Activated naive CD4-positive, alpha-beta T cell treated with anti-CD3 and anti-CD28 coated beads for 36 hours (primary cell): ENCODE data around the gene TRIM62. TPM values are rescaled to one million over a fixed set of nuclear protein-coding genes. Genes with fewer than 3 reads are reported as not detected.

Experiments used
- CTCF ChIA-PET: fragments of 350-600 bp; sonication (Branson Sonifier 250); formaldehyde crosslinking; loops from one replicate; lab custom pipeline; 2021; ENCODE audit warnings: antibody characterized with exemption; lab: Charles Lee
- DNase-seq: peaks from one replicate; pipeline ENCODE4 v3.0.0-alpha.2; 2020
- H3K27ac Mint-ChIP-seq: one replicate; pipeline ENCODE4 v1.8.0; 2021; ENCODE audit warnings: mild to moderate bottlenecking, mixed read lengths
- H3K27me3 Mint-ChIP-seq: one replicate; pipeline ENCODE4 v1.8.0; 2021; ENCODE audit warnings: low read depth, mixed read lengths
- H3K36me3 Mint-ChIP-seq: one replicate; pipeline ENCODE4 v1.8.0; 2021; ENCODE audit warnings: low read depth, mixed read lengths
- H3K4me1 Mint-ChIP-seq: one replicate; pipeline ENCODE4 v1.8.0; 2021; ENCODE audit warnings: low read depth, mixed read lengths
- H3K4me3 Mint-ChIP-seq: one replicate; pipeline ENCODE4 v1.8.0; 2021; ENCODE audit warnings: mild to moderate bottlenecking, moderate library complexity, mixed read lengths
- H3K9me3 Mint-ChIP-seq: one replicate; pipeline ENCODE4 v1.8.0; 2021; ENCODE audit warnings: mixed read lengths
- intact Hi-C: fragments of 100-400 bp; cut with micrococcal nuclease; formaldehyde crosslinking; loops from one replicate; pipeline ENCODE4 v1.15.1; 2023
- total RNA-seq, 2 experiments: library from RNA; stranded (reverse); gene quantifications; one replicate each; pipeline ENCODE4 v1.2.3, GENCODE V29; 2021

Gene TRIM62
- total RNA-seq, 2 experiments from 2014 or later, result 1.5 TPM

DNA sequence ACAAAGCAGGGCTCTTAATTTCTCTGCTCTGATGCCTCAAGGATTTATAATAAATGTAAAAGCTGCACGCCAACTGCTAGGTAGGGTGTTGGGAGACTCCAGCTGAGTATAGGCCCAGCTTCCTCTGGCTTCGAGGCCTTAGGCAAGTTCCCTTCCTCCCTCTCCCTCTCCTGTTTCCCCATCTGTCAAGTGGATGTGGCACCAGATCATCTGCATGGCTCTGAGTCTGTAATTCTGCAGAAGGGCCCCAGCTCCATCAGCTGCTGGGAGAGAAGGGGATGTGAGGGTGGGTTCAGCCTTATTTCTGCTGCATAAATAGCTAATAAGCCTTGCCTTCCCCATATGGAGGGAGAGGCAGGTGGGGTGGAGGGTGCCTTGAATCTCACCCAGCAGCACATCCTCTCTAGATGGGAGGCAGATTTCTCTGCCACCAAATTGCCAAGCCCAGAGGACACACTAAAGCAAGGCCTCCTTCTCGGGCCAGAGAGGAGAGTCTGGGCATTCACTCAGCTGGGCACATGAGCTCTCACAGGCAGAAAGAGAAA is 3.8 kb downstream of the TRIM62 start:
- no peaks in the 10 kb centered on the region for H3K27me3 Mint-ChIP-seq
- CTCF ChIA-PET, result no interaction called here
- intact Hi-C loops, result no loop called here
- H3K9me3 Mint-ChIP-seq, result no peaks in the 10 kb centered on the region
- DNase-seq, result no peak
- H3K36me3 Mint-ChIP-seq, result no peaks in the 10 kb centered on the region
- H3K4me1 Mint-ChIP-seq, result peaks cover 10% of the 10 kb centered on the region
- no peak overlapping the region for H3K27ac Mint-ChIP-seq
- H3K4me3 Mint-ChIP-seq, result no peak overlapping the region

- Mint-ChIP-seq H3K9me3 (no peaks in the 10 kb centered on the region), H3K4me1 (peaks cover 6% of the 10 kb centered on the region), H3K27me3 (no peaks in the 10 kb centered on the region), H3K27ac (no peak overlapping the region), H3K36me3 (no peaks in the 10 kb centered on the region), H3K4me3 (no peak overlapping the region)
- CTCF ChIA-PET, result no interaction called here
- DNase-seq, result no peak
- intact Hi-C loops, result no loop called here
These were observed 5.0 kb downstream of the TRIM62 start for GRCh38 chr1:33176887-33177286.

GRCh38 chr1:33176362-33176850 is 5.4 kb downstream of the TRIM62 start:
- CTCF ChIA-PET, result no interaction called here
- Mint-ChIP-seq H3K4me3 (no peak overlapping the region), H3K27ac (no peak overlapping the region), H3K4me1 (peaks cover 6% of the 10 kb centered on the region), H3K9me3 (no peaks in the 10 kb centered on the region), H3K27me3 (no peaks in the 10 kb centered on the region), H3K36me3 (no peaks in the 10 kb centered on the region)
- intact Hi-C loops, result no loop called here
- no peak for DNase-seq

GRCh38 chr1:33175865-33176264 is 6.0 kb downstream of the TRIM62 start:
- H3K27ac Mint-ChIP-seq, result no peak overlapping the region

GRCh38 chr1:33173091-33173490 is 8.8 kb downstream of the TRIM62 start:
- no peaks in the 10 kb centered on the region for H3K27me3 Mint-ChIP-seq
- H3K36me3 Mint-ChIP-seq, result no peaks in the 10 kb centered on the region
- H3K9me3 Mint-ChIP-seq, result no peaks in the 10 kb centered on the region
- intact Hi-C loops, result no loop called here
- H3K27ac Mint-ChIP-seq, result no peak overlapping the region
- DNase-seq, result no peak
- no peaks in the 10 kb centered on the region for H3K4me1 Mint-ChIP-seq
- no peak overlapping the region for H3K4me3 Mint-ChIP-seq
- CTCF ChIA-PET, result interaction anchor here (0.6 to 1.1 kb wide), 3 partner anchors 12 to 46 kb away, joined by 3 to 6 read pairs (median 4); no protein-coding TSS in a partner anchor

More at GRCh38 chr1:33175865-33176264, 6.0 kb downstream of the TRIM62 start:
- CTCF ChIA-PET, result no interaction called here
- Mint-ChIP-seq H3K27me3 (no peaks in the 10 kb centered on the region), H3K36me3 (no peaks in the 10 kb centered on the region), H3K4me1 (peaks cover 4% of the 10 kb centered on the region), H3K4me3 (no peak overlapping the region), H3K9me3 (no peaks in the 10 kb centered on the region)
- intact Hi-C loops, result no loop called here
- DNase-seq, result no peak

DNA sequence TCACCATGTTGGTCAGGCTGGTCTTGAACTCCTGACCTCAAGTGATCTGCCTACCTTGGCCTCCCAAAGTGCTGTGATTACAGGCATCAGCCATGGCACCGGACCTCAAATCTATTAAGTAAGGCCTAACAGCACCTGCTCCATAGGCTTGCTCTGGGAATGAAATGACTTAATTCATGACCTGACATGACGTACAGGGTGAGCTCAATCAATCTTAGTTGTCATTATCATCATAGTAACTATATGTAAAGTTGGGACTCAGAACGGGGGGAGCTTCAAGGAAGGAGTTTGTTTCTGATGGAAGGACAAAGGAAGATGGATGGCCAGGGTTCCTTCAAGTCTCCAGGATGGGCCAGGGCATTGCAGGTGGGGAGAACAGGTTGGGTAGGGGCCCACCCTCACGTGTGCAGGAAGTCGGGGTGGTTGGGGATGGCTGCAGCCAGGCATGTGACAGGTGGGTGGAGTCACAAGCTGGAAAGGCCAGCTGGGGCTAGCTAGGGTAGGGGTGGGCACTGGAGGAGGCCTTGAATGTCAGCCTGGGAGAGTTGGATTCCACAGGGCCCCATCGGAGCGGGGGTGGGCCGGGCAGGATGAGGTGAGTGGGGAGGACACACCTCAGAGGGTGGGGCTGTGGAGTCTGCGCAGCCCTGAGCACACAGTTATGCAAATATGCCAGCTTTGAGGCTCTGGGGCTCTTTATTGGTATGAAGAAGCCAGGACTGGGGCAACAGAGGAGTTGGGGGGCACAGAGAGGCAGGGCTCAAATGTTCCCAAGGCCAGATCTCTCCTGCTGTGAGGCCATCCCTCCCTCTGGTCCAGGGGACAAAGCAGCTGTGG is 9.6 kb downstream of the TRIM62 start:
- CTCF ChIA-PET, result no interaction called here
- no peak overlapping the region for H3K4me3 Mint-ChIP-seq
- H3K36me3 Mint-ChIP-seq, result no peaks in the 10 kb centered on the region
- no peak overlapping the region for H3K27ac Mint-ChIP-seq
- H3K4me1 Mint-ChIP-seq, result no peaks in the 10 kb centered on the region
- no peaks in the 10 kb centered on the region for H3K27me3 Mint-ChIP-seq
- no peak for DNase-seq
- intact Hi-C loops, result no loop called here
- no peaks in the 10 kb centered on the region for H3K9me3 Mint-ChIP-seq

GRCh38 chr1:33170351-33171274 is 11.2 kb downstream of the TRIM62 start:
- DNase-seq, result no peak
- no peak overlapping the region for H3K27ac Mint-ChIP-seq
- H3K4me3 Mint-ChIP-seq, result no peak overlapping the region
- intact Hi-C loops, result no loop called here
- CTCF ChIA-PET, result interaction anchor here (1.1 kb wide), 1 partner anchor 238 kb away, joined by 6 read pairs; no protein-coding TSS in a partner anchor
- no peaks in the 10 kb centered on the region for H3K4me1 Mint-ChIP-seq
- no peaks in the 10 kb centered on the region for H3K36me3 Mint-ChIP-seq
- no peaks in the 10 kb centered on the region for H3K27me3 Mint-ChIP-seq
- no peaks in the 10 kb centered on the region for H3K9me3 Mint-ChIP-seq

DNA sequence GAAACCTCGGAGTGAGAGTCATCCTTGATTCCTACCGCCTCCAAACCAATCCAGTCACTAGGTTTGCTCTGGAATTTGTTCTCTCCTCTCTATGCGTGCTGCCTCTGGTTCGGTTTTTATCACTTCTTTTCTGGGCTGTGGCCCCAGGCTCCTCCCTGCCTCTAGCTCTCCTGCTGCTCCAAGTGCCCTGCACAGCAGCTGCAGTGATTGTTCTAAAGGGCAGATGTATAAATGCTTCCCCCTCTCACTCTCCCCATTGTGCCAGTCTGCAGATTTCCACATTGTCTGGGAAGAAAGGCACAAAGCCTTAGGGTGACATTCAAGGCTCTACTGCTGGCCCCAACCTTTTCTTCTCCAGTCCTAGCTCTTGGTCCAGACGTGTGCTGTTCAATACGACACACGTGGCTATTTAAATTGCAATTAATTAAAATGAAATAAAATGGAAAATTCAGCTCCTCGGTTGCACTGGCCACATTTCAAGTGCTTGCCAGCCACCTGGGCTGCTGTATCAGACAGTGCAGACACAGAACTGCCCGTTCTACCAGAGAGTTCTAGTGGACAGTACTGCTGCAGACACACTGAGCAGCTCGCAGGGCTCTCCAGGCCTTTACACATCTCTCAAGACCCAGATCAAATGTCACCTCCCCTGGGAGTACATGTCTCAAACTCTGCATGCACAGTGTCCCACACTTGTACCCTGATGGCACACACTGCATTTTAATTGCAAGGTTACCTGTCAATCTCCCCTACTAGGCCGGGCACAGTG is 12.4 kb downstream of the TRIM62 start:
- no peak overlapping the region for H3K27ac Mint-ChIP-seq
- CTCF ChIA-PET, result no interaction called here

DNA sequence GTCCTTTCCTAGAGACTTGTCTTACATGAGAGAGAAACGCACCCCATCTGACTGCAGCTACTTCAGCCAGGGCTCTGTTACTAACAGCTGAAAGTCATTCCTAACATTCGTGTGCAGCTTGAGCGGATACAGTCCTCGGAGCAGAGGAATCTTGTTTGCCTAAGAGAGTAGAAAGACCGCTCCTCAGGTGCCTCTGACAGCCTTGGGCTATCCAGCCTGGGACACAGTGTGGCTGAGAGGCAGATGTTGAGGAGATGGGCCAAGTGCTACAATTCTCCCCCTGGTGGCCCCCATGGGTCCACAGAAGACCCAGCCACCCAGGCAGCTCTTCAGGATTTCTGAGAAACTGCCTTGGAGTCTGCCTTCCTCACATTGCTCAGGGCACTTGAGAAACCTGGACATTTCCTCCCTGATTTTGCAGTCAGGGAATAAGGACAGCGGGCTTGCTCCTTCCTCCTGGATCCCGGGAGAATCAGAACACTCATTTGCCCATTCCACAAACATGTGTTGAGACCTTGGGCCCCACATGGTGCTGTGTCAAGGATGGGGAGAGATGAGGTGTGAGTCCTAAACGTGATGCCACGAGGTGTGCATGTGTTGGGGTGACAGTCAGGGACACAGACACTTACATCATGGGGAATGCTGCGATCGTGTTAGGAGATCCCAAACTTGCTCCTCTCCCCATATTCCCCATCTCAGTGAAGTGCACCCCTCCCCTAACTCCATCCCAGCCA is 13.1 kb downstream of the TRIM62 start:
- Mint-ChIP-seq H3K27ac (no peak overlapping the region), H3K4me3 (no peak overlapping the region), H3K9me3 (no peaks in the 10 kb centered on the region), H3K4me1 (no peaks in the 10 kb centered on the region), H3K36me3 (no peaks in the 10 kb centered on the region), H3K27me3 (no peaks in the 10 kb centered on the region)
- CTCF ChIA-PET, result interaction anchor here (1.3 kb wide), 1 partner anchor 41 kb away, joined by 4 read pairs; no protein-coding TSS in a partner anchor
- no peak for DNase-seq
- intact Hi-C loops, result no loop called here

More for the DNA sequence above, 12.4 kb downstream of the TRIM62 start:
- intact Hi-C loops, result no loop called here
- H3K4me1 Mint-ChIP-seq, result no peaks in the 10 kb centered on the region
- no peaks in the 10 kb centered on the region for H3K9me3 Mint-ChIP-seq
- no peak for DNase-seq
- no peaks in the 10 kb centered on the region for H3K36me3 Mint-ChIP-seq
- H3K4me3 Mint-ChIP-seq, result no peak overlapping the region
- no peaks in the 10 kb centered on the region for H3K27me3 Mint-ChIP-seq

DNA sequence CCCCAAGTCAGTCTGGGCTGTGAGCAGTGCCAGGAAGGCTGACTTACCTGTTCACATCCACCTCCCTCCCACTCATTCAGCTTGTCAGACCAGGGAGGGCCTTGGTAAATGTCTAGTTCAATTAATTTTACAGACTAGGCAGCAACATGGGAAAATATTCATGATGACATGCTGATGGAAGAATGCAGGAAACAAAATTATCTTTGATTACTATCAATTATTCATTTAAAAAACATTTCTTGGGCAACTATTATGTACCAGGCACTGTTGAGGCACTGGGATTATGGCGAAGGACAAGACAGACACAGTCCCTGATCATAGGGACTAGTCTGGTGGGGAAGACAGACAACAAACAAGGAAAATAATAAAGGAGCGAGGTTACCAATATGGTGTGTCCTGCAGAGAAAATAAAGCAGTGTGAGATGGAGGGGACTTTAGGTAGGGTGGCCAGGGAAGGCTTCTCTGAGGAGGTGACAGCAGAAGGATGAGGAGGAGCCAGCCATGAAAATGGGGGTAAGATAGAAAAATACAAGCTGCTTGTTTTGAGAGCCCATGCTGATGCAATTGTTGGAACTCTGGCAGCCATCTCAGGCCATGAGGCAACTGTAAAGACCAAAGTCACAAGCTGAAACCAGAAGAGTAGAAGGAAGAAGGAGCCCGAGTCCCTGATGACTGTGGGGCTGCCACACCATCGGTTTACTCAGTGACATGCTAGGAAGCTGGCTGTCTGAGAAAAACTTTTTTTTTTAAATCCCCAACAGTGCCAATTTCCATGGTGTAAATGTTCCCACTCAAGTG is 14.0 kb downstream of the TRIM62 start:
- intact Hi-C loops, result no loop called here
- CTCF ChIA-PET, result interaction anchor here (0.7 to 1.3 kb wide), 2 partner anchors 41 to 444 kb away, joined by 4 read pairs; no protein-coding TSS in a partner anchor
- H3K36me3 Mint-ChIP-seq, result no peaks in the 10 kb centered on the region
- no peak overlapping the region for H3K4me3 Mint-ChIP-seq
- no peaks in the 10 kb centered on the region for H3K4me1 Mint-ChIP-seq
- no peak for DNase-seq
- H3K27me3 Mint-ChIP-seq, result no peaks in the 10 kb centered on the region
- H3K27ac Mint-ChIP-seq, result no peak overlapping the region
- no peaks in the 10 kb centered on the region for H3K9me3 Mint-ChIP-seq
